Astrocyte of the cerebellum (primary cell): ENCODE measurements around the gene RBM38.

Source experiments
- DNase-seq: peaks from one replicate; pipeline ENCODE4 v3.0.0-alpha.2; 2011; ENCODE audit warnings: low read depth
- H3K4me3 ChIP-seq: 2 replicates; pipeline ENCODE4 v1.5.1; 2011; ENCODE audit warnings: mild to moderate bottlenecking, low read depth, low read length, moderate library complexity
- CTCF ChIP-seq: IDR thresholded peaks from 2 replicates; pipeline ENCODE4 v1.5.1; 2012; ENCODE audit warnings: low read length, low read depth, moderate library complexity, mild to moderate bottlenecking; ENCODE audit errors: missing control alignments
- in situ Hi-C: cut with HindIII; loops from 2 replicates; pipeline ENCODE4 v1.10.0; 2017; ENCODE audit warnings: low sequenced_read_pairs

Gene RBM38

GRCh38 chr20:57444394-57445048 is 53.3 kb downstream of the RBM38 start:
- no peak for TF ChIP-seq CTCF
- no peak for DNase-seq
- H3K4me3 ChIP-seq, result no peak overlapping the region
- in situ Hi-C loops, result no loop called here

- TF ChIP-seq CTCF, result no peak
- in situ Hi-C loops, result no loop called here
- H3K4me3 ChIP-seq, result no peak overlapping the region
- DNase-seq, result no peak
These were observed 54.1 kb downstream of the RBM38 start for GRCh38 chr20:57445298-57445697.

- no peak for TF ChIP-seq CTCF
- no peak for DNase-seq
- no peak overlapping the region for H3K4me3 ChIP-seq
- in situ Hi-C loops, result no loop called here
These were observed 54.6 kb downstream of the RBM38 start for GRCh38 chr20:57445774-57446173.

GRCh38 chr20:57448764-57449354 is 57.7 kb downstream of the RBM38 start:
- no peak for TF ChIP-seq CTCF
- DNase-seq, result no peak
- no peak overlapping the region for H3K4me3 ChIP-seq
- in situ Hi-C loops, result no loop called here

- TF ChIP-seq CTCF, result no peak
- no peak overlapping the region for H3K4me3 ChIP-seq
- DNase-seq, result no peak
- in situ Hi-C loops, result no loop called here
These were observed 58.5 kb downstream of the RBM38 start for GRCh38 chr20:57449398-57450354.

- in situ Hi-C loops, result no loop called here
- H3K4me3 ChIP-seq, result no peak overlapping the region
- no peak for TF ChIP-seq CTCF
- DNase-seq, result no peak
These were observed 59.2 kb downstream of the RBM38 start for GRCh38 chr20:57450419-57450818.
